ENCODE measurements around the gene STPG2. TPM values are rescaled to one million over a fixed set of nuclear protein-coding genes. Genes with fewer than 3 reads are reported as not detected.

STPG2 gene
- total RNA-seq, 1 experiment from 2014 or later, result 0.20 TPM

DNA sequence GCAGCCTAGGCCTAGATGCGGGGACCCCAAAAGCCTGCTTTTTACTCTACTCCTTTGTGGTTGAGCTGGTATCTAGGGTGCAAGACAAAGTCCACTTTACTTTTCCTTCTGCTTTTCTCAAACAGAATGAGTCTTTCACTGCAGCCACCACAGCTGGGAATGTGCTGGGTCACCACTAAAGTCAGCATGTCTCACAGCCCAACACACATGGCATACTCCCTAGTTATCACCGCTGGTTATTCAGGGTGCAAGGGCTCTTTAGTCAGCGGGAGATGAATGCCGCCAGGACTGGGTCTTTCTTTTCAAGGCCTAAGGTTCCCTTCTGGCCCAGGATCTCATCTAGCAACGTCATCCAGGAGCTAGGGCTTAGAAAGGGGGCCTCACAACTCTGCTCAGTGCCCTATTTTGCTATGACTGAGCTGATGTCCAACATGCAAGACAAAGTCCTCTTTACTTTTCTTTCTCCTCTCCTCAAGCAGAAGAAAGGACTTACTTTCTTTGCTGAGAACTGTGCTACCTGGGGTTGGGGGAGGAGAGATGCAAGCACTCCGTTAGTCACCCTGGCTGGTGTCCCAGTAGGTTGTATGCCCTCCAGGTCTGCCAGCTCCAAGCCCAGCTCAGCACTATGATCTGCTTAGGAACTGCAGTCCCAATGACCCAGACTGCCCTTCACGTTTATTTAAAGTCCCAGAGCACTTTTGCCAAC, 22.9 kb upstream of the STPG2 start:
- H4K5ac ChIP-seq (ENCODE audit: insufficient read length, low read depth, low read length), result no peak overlapping the region
- no peak overlapping the region for H2AFZ ChIP-seq (ENCODE audit: low read length)
- DNase-seq, result no peak
- H3K4me1 ChIP-seq (ENCODE audit: insufficient read depth, low read length), result peaks cover under 1% of the 10 kb centered on the region; the same call in 1 of the 2 replicates
- no peak overlapping the region for H2BK15ac ChIP-seq (ENCODE audit: low read depth, low read length)
- Mint-ChIP-seq H3K27me3 (ENCODE audit: low read depth) (no peaks in the 10 kb centered on the region), H3K9me3 (no peaks in the 10 kb centered on the region), H3K4me3 (no peak overlapping the region), H3K27ac (no peak overlapping the region; a peak in 1 of 7 replicates), H3K36me3 (ENCODE audit: insufficient read depth in 1 of 3, low read depth in 3 of 3) (no peaks in the 10 kb centered on the region; a peak in 2 of 7 replicates), H3K4me1 (peaks cover 16 to 25% of the 10 kb centered on the region in 2 experiments)
- no peaks in the 10 kb centered on the region for H4K20me1 ChIP-seq (ENCODE audit: control insufficient read depth, insufficient read depth, insufficient read length)
- H3K23ac ChIP-seq (ENCODE audit: insufficient read length, low read depth, low read length), result no peak overlapping the region
- no CpG with 5 or more reads among the region's 7 CpGs for WGBS (ENCODE audit: extremely low coverage, insufficient read length, low lambda C conversion rate)
- no peak overlapping the region for H3K9ac ChIP-seq (ENCODE audit: extremely low read depth, insufficient read length, low read length)
- no peaks in the 10 kb centered on the region for H3K27me3 ChIP-seq (ENCODE audit: insufficient read depth, low read length)
- H3K9me3 ChIP-seq (ENCODE audit: control insufficient read depth, low read depth, low read length), result no peaks in the 10 kb centered on the region
- no peak overlapping the region for H3K56ac ChIP-seq (ENCODE audit: insufficient read length, low read depth, low read length)
- H3T11ph ChIP-seq (ENCODE audit: low read length), result no peak overlapping the region
- no peak overlapping the region for H3K27ac ChIP-seq (ENCODE audit: insufficient read length, low read depth, low read length)
- no peak overlapping the region for H2BK5ac ChIP-seq (ENCODE audit: insufficient read length, low read length)
- H2AK5ac ChIP-seq (ENCODE audit: insufficient read length, low read length), result no peak overlapping the region
- no peak overlapping the region for H2BK120ac ChIP-seq (ENCODE audit: low read depth, low read length, poor library complexity, severe bottlenecking)
- H3K79me1 ChIP-seq (ENCODE audit: insufficient read depth, low read depth, low read length, poor library complexity, severe bottlenecking), result no peaks in the 10 kb centered on the region
- H3K4me2 ChIP-seq (ENCODE audit: insufficient read depth, insufficient read length, low read length), result no peak overlapping the region
- no peak overlapping the region for H3K4ac ChIP-seq (ENCODE audit: low read depth, low read length)
- H3K14ac ChIP-seq (ENCODE audit: insufficient read depth, low read length), result no peak overlapping the region
- H3K23me2 ChIP-seq (ENCODE audit: insufficient read length, low read depth, low read length, poor library complexity, severe bottlenecking), result no peaks in the 10 kb centered on the region
- no peak overlapping the region for H2BK20ac ChIP-seq (ENCODE audit: low read depth, low read length, poor library complexity, severe bottlenecking)
- H3K79me2 ChIP-seq (ENCODE audit: insufficient read depth, low read length), result no peaks in the 10 kb centered on the region
- TF ChIP-seq, protein P1, sequence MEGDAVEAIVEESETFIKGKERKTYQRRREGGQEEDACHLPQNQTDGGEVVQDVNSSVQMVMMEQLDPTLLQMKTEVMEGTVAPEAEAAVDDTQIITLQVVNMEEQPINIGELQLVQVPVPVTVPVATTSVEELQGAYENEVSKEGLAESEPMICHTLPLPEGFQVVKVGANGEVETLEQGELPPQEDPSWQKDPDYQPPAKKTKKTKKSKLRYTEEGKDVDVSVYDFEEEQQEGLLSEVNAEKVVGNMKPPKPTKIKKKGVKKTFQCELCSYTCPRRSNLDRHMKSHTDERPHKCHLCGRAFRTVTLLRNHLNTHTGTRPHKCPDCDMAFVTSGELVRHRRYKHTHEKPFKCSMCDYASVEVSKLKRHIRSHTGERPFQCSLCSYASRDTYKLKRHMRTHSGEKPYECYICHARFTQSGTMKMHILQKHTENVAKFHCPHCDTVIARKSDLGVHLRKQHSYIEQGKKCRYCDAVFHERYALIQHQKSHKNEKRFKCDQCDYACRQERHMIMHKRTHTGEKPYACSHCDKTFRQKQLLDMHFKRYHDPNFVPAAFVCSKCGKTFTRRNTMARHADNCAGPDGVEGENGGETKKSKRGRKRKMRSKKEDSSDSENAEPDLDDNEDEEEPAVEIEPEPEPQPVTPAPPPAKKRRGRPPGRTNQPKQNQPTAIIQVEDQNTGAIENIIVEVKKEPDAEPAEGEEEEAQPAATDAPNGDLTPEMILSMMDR (conservative IDR thresholded peaks at IDR 0.05), result no peak
- no peak overlapping the region for H2BK12ac ChIP-seq (ENCODE audit: insufficient read length, low read depth, low read length)
- H3K18ac ChIP-seq (ENCODE audit: insufficient read length, low read depth, low read length), result no peak overlapping the region
- no peak overlapping the region for H4K8ac ChIP-seq (replicated peaks; ENCODE audit: insufficient read length, low read depth, low read length)
- H4K91ac ChIP-seq (ENCODE audit: insufficient read length, low read depth, low read length), result no peak overlapping the region

Data from H9 (cell line).